ENCODE results near the gene SPECC1L. TPM values are rescaled to one million over a fixed set of nuclear protein-coding genes. Genes with fewer than 3 reads are reported as not detected.
A peak's percentile ranks its signal among the peaks of the same experiment; 100 is the strongest.

The SPECC1L gene
- total RNA-seq, 1 donor from 2014 or later, result 65.7 TPM

GRCh38 chr22:24323695-24324094 is 53.1 kb downstream of the SPECC1L start:
- DNase-seq (ENCODE audit: low spot score), result no peak

GRCh38 chr22:24324137-24324536 is 53.5 kb downstream of the SPECC1L start:
- DNase-seq (ENCODE audit: low spot score), result no peak

- peak; percentile 42 for DNase-seq (ENCODE audit: low spot score)
These were observed 54.6 kb downstream of the SPECC1L start for GRCh38 chr22:24325105-24325757.

- DNase-seq (ENCODE audit: low spot score), result no peak
These were observed 55.6 kb downstream of the SPECC1L start for GRCh38 chr22:24326266-24326665.

- no peak for DNase-seq (ENCODE audit: low spot score)
These were observed 57.2 kb downstream of the SPECC1L start for GRCh38 chr22:24327832-24328231.

- no peak for DNase-seq (ENCODE audit: low spot score)
These were observed 58.8 kb downstream of the SPECC1L start for GRCh38 chr22:24329453-24329852.

GRCh38 chr22:24330636-24331035 is 60.0 kb downstream of the SPECC1L start:
- DNase-seq (ENCODE audit: low spot score), result no peak

GRCh38 chr22:24331468-24332440 is 61.1 kb downstream of the SPECC1L start:
- DNase-seq (ENCODE audit: low spot score), result no peak

GRCh38 chr22:24333301-24333700 is 62.7 kb downstream of the SPECC1L start:
- DNase-seq (ENCODE audit: low spot score), result no peak

GRCh38 chr22:24335496-24335895 is 64.9 kb downstream of the SPECC1L start:
- DNase-seq (ENCODE audit: low spot score), result no peak

GRCh38 chr22:24337894-24338645 is 67.4 kb downstream of the SPECC1L start:
- no peak for DNase-seq (ENCODE audit: low spot score)

GRCh38 chr22:24338726-24339451 is 68.3 kb downstream of the SPECC1L start:
- no peak for DNase-seq (ENCODE audit: low spot score)

- DNase-seq (ENCODE audit: low spot score), result no peak
These were observed 68.8 kb downstream of the SPECC1L start for GRCh38 chr22:24339452-24339747.

GRCh38 chr22:24341627-24342026 is 71.0 kb downstream of the SPECC1L start:
- no peak for DNase-seq (ENCODE audit: low spot score)

- no peak for DNase-seq (ENCODE audit: low spot score)
These were observed 80.0 kb downstream of the SPECC1L start for GRCh38 chr22:24350627-24351026.

- DNase-seq (ENCODE audit: low spot score), result no peak
These were observed 82.5 kb downstream of the SPECC1L start for GRCh38 chr22:24353121-24353520.

GRCh38 chr22:24355574-24355973 is 84.9 kb downstream of the SPECC1L start:
- no peak for DNase-seq (ENCODE audit: low spot score)

- DNase-seq (ENCODE audit: low spot score), result no peak
These were observed 86.9 kb downstream of the SPECC1L start for GRCh38 chr22:24357547-24357946.

GRCh38 chr22:24358105-24358836 is 87.6 kb downstream of the SPECC1L start:
- DNase-seq (ENCODE audit: low spot score), result no peak

- DNase-seq (ENCODE audit: low spot score), result no peak
These were observed 89.0 kb downstream of the SPECC1L start for GRCh38 chr22:24359452-24360120.

All from mucosa of gallbladder (tissue), 1 donor.